GM18499 (cell line): ENCODE measurements around the gene OAF.
"Not testable (repeated sequence)": the region's sequence is repeated elsewhere in the genome, so short reads cannot be mapped to it uniquely, and the experiment has no call there.

Experiments used
- ATAC-seq: cut with Tn5 transposase; IDR thresholded peaks from one replicate; pipeline ENCODE4 v1.9.1; 2021; ENCODE audit warnings: moderate number of reproducible peaks; ENCODE audit not compliant: insufficient read depth, unreplicated experiment

The OAF gene

DNA sequence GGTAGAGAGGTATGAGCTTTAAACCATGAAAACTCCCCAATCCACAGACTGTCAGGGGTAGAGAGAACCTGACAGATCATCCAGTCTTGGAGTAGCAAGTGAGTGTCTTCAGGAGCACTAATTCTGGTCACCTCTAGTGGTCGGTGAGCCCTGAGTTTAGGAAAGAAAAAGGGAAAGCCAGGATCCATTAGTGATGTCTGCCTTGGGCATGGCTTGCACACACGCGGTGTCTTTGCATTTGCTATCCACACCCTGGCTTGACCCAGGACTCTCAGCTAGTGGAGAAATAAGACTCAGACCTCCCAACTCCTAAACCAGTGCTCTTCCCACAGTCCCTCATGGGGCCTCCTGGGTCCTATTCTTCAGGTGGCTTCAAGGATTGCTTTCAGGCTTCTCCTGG lies 48.4 kb downstream of the OAF start:
- ATAC-seq: no peak

DNA sequence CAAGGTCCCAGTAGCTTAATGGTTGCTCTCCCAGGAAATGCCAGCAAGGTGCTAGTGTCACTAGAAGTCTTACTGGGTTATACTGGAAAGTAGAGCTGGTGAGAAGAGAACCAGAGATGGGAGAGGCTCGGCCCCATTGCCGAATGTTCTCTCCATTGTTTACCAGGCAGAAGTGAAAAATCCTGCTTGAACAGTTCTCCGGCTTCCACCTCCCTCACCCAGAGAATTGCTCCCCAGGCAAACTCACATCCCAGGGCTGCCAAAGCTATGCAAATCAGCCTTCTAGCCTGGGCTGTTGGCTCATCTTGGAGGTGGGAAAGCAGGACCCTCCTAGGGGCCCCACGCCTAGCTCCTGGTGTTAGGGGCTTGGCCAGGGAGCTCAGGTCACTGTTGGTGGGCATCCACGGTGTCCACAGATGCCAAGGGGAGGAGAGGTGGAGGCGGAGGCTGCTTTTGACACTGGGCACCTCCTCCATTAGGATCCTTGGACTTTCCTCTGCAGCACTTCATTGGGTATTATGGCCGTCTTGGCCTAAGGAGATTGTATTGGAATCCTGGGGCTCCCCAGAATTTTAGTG lies 49.2 kb downstream of the OAF start:
- no peak for ATAC-seq

DNA sequence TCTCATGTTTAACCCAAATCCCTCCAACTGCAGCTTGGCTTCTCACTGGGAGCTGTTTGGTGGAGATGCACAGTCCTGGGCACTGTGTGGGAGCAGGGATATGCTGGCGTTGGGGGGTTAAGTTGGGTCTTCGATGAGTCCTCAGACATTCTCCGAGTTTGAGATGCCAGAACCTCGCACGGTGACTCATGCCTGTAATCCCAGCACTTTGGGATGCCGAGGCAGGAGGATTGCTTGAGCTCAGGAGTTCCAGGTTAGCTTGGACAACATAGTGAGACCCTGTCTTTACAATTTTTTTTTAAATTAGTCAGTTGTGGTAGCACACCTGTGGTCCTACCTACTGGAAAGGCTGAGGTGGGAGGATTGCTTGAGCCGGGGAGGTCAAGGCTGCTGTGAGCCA lies 49.8 kb downstream of the OAF start:
- ATAC-seq: no peak

DNA sequence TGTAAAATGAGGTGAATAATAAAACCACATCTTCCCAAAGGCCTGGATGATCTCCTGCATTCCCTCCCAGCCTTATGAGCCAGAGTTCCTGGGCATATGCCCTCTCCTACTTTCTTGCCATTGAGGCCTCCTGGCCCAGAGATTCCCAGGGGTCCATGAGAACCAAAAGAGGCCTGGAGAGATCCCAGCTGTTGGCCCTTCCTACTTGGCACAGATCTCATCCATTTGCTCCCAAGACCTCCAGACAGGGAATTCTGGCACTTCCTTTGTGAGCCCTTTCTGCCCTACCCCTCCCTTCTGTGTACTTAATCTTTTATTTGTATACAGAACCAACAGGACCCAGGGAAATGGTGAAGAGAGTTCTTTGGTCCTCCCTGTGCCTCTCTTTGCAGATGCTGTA lies 50.5 kb downstream of the OAF start:
- no peak for ATAC-seq

DNA sequence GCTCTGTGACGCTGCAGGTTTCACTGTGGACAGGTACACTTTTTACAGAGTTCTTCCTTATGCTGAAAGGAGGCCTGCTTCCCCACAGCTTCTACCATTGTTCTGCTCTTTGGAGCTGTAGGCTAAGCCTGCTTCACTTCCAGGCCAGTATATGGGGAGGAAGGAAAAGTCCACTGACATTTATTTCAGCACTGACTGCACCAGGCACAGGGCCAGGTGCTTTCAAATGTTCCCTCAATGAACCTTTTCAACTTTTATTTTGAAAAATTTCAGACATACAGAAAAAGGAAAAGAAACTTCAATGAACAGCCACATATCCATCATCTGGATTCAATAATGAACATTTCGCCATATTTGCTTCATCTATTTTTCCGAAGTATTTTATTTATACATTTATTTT lies 51.1 kb downstream of the OAF start:
- no peak for ATAC-seq

DNA sequence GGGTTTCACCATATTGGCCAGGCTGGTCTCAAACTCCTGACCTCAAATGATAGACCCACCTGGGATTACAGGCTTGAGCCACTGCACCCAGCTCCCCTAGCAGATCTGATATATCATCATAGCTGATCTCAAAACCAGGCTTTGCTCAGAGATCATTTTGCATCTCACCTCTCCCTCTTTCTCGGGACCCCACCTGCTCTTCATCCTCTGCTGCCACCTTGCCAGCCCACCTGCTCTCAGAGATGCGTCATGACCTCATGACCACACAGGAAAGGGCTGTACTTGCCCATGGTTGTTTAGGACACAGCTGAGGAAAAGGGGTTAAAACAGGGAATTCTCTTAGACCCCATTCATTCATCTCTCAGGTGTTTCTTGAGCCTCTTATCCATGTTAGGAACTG lies 56.5 kb downstream of the OAF start:
- no peak for ATAC-seq

DNA sequence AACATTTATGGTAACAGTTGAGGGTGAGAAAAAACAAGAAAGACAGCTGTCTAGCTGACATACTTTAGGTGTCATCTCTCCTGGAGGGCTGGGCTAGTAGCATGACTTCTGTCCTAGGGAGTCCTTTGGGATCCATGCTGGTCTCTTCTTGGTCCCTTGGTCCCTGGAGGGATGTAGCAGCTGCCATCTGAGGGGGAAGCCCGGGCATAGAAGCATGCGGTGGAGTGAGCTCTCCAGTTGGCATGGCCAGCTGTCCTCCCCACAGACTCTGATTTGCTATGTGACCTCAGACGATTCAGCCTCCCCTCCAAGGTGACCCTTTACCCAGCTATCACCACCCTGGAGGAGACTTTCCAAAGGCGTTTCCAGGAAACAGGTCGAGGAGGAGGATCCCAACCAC lies 57.9 kb downstream of the OAF start:
- ATAC-seq: no peak

DNA sequence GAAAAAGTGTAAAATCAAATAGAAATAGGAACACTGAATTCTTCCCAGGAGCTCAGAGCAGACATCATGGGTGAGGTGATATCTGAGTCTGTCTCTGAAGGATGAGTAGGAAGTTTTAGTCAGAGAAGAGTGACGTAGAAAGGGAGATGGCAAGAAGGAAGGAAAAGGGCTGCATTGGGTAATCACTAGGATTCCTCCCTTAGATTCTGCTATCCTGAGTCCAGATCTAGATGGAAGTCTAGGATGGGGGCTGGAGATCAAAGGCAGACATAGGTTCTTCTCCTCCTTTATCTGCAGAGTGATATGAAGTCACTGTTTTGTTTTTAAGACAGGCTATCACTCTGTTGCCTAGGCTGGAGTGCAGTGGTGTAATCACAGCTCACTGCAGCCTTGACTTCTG lies 59.6 kb downstream of the OAF start:
- no peak for ATAC-seq

DNA sequence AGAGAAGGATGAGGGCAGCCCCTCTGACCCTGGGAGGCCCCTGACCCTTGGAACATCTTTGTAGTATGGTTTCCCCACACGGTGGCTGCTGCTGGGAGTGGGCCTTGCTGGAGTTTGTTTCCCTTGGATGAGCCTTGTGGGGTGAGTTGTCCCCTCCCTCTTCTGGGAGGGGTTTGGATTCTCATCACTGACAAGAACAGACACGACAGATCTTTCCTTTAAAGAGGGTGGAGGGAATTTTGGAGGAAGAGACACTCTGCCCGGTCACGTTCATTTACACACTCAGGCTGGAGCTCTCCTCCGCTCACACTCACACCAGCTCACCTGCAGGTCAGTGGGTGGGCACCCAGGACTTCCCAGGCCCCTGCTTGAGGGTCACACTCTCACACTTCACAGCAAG lies 60.8 kb downstream of the OAF start:
- no peak for ATAC-seq

DNA sequence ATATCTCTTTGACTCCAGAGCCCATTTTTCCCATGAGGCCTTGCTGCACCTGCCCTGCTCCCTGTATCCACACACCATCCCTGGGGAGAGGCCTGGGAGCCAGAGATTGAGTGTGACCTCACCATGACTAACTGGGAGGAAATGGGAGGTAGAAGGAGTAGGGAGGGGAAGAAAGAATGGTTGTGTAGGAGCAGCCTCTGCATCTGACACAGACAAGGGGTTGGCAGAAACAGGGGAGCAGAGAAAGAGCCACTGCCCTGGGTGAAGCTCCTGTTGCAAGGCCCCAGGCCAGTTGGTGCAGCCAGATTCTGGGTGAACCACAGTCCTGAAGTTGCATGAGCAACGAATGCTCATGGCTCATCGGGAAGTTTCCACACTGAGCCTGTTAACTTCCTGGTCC lies 61.5 kb downstream of the OAF start:
- no peak for ATAC-seq

DNA sequence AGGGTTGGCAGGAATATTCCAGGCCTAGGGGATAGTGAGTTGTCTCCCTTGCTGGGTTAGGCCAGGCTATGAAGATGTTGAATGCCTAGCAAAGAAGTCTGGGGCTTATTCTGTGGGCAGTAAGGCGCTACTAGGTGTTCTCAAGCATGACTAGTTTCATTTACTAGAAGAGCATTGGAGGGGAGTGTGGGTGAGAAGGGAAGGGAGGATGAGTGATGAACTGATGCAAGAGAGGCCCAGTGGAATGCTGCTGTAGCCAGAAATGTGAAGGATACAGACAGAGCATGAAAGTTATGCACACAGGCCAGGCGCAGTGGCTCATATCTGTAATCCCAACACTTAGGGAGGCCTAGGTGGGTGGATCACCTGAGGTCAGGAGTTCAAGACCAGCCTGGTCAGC lies 62.6 kb downstream of the OAF start:
- no peak for ATAC-seq

DNA sequence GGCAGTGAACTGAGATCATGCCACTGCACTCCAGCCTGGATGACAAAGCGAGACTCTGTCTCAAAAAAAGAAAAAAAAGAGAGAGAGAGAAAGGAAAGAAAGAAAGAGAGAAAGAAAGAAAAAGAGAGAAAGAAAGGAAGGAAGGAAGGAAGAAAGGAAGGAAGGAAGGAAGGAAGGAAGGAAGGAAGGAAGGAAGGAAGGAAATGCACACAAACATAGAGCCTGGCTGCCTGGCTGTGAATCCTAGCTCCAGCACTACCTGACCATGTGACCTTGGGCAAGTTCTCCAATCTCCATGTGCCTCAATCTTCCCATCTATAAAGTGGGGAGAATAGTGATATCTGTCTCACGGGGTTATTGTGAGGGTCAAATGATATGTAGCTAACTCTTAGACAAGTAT lies 63.1 kb downstream of the OAF start:
- ATAC-seq: not testable (repeated sequence)

DNA sequence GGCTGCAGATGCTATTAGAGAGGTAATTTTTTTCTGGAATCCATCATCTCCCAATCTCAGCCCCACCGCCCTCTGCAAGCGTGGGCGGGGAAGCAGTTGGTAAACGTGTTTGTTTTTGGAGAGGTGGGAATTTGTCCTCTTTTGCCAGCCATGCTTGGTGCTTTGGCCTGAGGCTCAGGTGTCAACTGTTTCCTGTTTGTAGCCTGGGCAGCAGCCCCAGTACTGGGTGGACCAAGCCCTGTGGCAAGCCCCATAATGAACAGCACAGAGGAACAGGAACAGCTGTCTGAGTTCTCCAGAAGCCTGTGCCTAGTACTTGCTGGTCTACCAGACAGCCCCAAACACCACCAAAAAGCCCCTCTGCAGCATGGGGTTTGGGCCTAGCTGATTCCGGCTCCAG lies 68.7 kb downstream of the OAF start:
- ATAC-seq: no peak
